CD8-positive, alpha-beta memory T cell (primary cell): ENCODE measurements around the gene IL10. TPM values are rescaled to one million over a fixed set of nuclear protein-coding genes. Genes with fewer than 3 reads are reported as not detected.

Experiments used
- CTCF ChIA-PET: fragments of 350-600 bp; sonication (Branson Sonifier 250); formaldehyde crosslinking; loops from one replicate; lab custom pipeline; 2021; ENCODE audit warnings: antibody characterized with exemption; lab: Charles Lee
- POLR2A ChIA-PET: fragments of 350-600 bp; sonication (Branson Sonifier 250); formaldehyde crosslinking; loops from one replicate; lab custom pipeline; 2021; ENCODE audit warnings: antibody characterized with exemption; lab: Charles Lee
- DNase-seq, 5 donors: peaks; one replicate each; pipeline versions ENCODE4 v3.0.0 to v3.0.0-alpha.2; 2020 to 2022; ENCODE audit warnings: mixed read lengths in 1 of 5
- H3K27ac ChIP-seq: one replicate; pipeline ENCODE4 v1.7.0; 2013; ENCODE audit warnings: low read depth, mild to moderate bottlenecking, low read length, moderate library complexity
- H3K27me3 ChIP-seq: 2 replicates; pipeline ENCODE4 v1.7.0; 2013; ENCODE audit warnings: low read length, mild to moderate bottlenecking; ENCODE audit not compliant: insufficient read depth, poor library complexity, severe bottlenecking
- H3K36me3 ChIP-seq: 2 replicates; pipeline ENCODE4 v1.7.0; 2013; ENCODE audit warnings: mild to moderate bottlenecking, low read length, moderate library complexity; ENCODE audit not compliant: insufficient read depth
- H3K4me1 ChIP-seq: 2 replicates; pipeline ENCODE4 v1.7.0; 2013; ENCODE audit warnings: mild to moderate bottlenecking, low read length, moderate library complexity; ENCODE audit not compliant: insufficient read depth
- H3K4me3 ChIP-seq: 2 replicates; pipeline ENCODE4 v1.7.0; 2013; ENCODE audit warnings: mild to moderate bottlenecking, low read length
- H3K9me3 ChIP-seq: 2 replicates; pipeline ENCODE4 v1.7.0; 2013; ENCODE audit warnings: mild to moderate bottlenecking, low read length
- H3K27ac Mint-ChIP-seq, 8 donors: one replicate each; pipeline ENCODE4 v1.8.0; 2020 to 2021; ENCODE audit warnings: mixed read lengths in 8 of 8, mild to moderate bottlenecking in 6 of 8, inconsistent platforms in 3 of 8, moderate library complexity in 3 of 8
- H3K27me3 Mint-ChIP-seq, 2 donors: one replicate each; pipeline ENCODE4 v1.8.0; 2020 to 2021; ENCODE audit warnings: mixed read lengths in 2 of 2, mild to moderate bottlenecking in 1 of 2, moderate library complexity in 1 of 2
- H3K36me3 Mint-ChIP-seq, 3 donors: one replicate each; pipeline ENCODE4 v1.8.0; 2020 to 2021; ENCODE audit warnings: mixed read lengths in 3 of 3, inconsistent platforms in 1 of 3, mild to moderate bottlenecking in 1 of 3
- H3K4me1 Mint-ChIP-seq, 3 donors: one replicate each; pipeline ENCODE4 v1.8.0; 2020 to 2021; ENCODE audit warnings: mixed read lengths in 3 of 3, inconsistent platforms in 1 of 3, mild to moderate bottlenecking in 1 of 3
- H3K4me3 Mint-ChIP-seq, 7 donors: one replicate each; pipeline ENCODE4 v1.8.0; 2020 to 2021; ENCODE audit warnings: mixed read lengths in 7 of 7, mild to moderate bottlenecking in 6 of 7, moderate library complexity in 4 of 7, inconsistent platforms in 2 of 7
- H3K9me3 Mint-ChIP-seq, 5 donors: one replicate each; pipeline ENCODE4 v1.8.0; 2020 to 2022; ENCODE audit warnings: mixed read lengths in 5 of 5, mild to moderate bottlenecking in 3 of 5, moderate library complexity in 2 of 5, inconsistent platforms in 1 of 5
- polyA plus RNA-seq: library from polyadenylated mRNA; unstranded; fragments of 300-500 nt; fragmentation: Illumina TruSeq; gene quantifications from one replicate; pipeline ENCODE4 v1.2.3, GENCODE V29; 2021
- total RNA-seq, 2 experiments: library from RNA; stranded (reverse); gene quantifications; one replicate each; pipeline ENCODE4 v1.2.3, GENCODE V29; 2021

The IL10 gene
- total and polyA plus RNA-seq, 3 experiments from 2014 or later: 0.33 to 7.6 (median 7.6) TPM

GRCh38 chr1:206793620-206794019, 21.3 kb upstream of the IL10 start:
- Histone ChIP-seq H3K4me3 (no peak overlapping the region), H3K4me1 (peaks cover 46% of the 10 kb centered on the region), H3K27me3 (no peaks in the 10 kb centered on the region), H3K9me3 (no peaks in the 10 kb centered on the region), H3K36me3 (no peaks in the 10 kb centered on the region), H3K27ac (no peak overlapping the region)
- ChIA-PET POLR2A (no interaction called here), CTCF (interaction anchor here (0.8 to 1.3 kb wide), 4 partner anchors 8 to 19 kb away, joined by 3 read pairs; no protein-coding TSS in a partner anchor)
- Mint-ChIP-seq H3K4me1 (peaks cover 35 to 59% (median 47%) of the 10 kb centered on the region in 3 donors), H3K36me3 (no peaks in the 10 kb centered on the region), H3K9me3 (no peaks in the 10 kb centered on the region), H3K27me3 (no peaks in the 10 kb centered on the region), H3K4me3 (no peak overlapping the region), H3K27ac (peak overlapping the region in 4 of 8 donors; percentile 55 to 85 (median 70))
- DNase-seq: no peak

- Histone ChIP-seq H3K36me3 (no peaks in the 10 kb centered on the region), H3K27ac (no peak overlapping the region), H3K4me3 (no peak overlapping the region), H3K4me1 (peaks cover 40% of the 10 kb centered on the region), H3K9me3 (no peaks in the 10 kb centered on the region), H3K27me3 (no peaks in the 10 kb centered on the region)
- H3K27me3 Mint-ChIP-seq: no peaks in the 10 kb centered on the region
- no peaks in the 10 kb centered on the region for H3K9me3 Mint-ChIP-seq
- H3K4me1 Mint-ChIP-seq: peaks cover 31 to 54% (median 43%) of the 10 kb centered on the region in 3 donors
- ChIA-PET POLR2A (no interaction called here), CTCF (interaction anchor here (0.8 to 1.3 kb wide), 4 partner anchors 9 to 23 kb away, joined by 3 read pairs; no protein-coding TSS in a partner anchor)
- peak overlapping the region in 1 of 8 donors; percentile 78 for H3K27ac Mint-ChIP-seq
- DNase-seq: no peak
- no peak overlapping the region for H3K4me3 Mint-ChIP-seq
- H3K36me3 Mint-ChIP-seq: no peaks in the 10 kb centered on the region
Observed at GRCh38 chr1:206792939-206793607, 20.8 kb upstream of the IL10 start.

- Histone ChIP-seq H3K36me3 (no peaks in the 10 kb centered on the region), H3K4me3 (no peak overlapping the region), H3K9me3 (no peaks in the 10 kb centered on the region), H3K27me3 (no peaks in the 10 kb centered on the region), H3K4me1 (peaks cover 51% of the 10 kb centered on the region), H3K27ac (no peak overlapping the region)
- no peak for DNase-seq
- Mint-ChIP-seq H3K27ac (peak overlapping the region in 4 of 8 donors; percentile 38 to 94 (median 60)), H3K4me3 (peak overlapping the region in 4 of 7 donors; percentile 2 to 55 (median 30)), H3K9me3 (no peaks in the 10 kb centered on the region), H3K4me1 (peaks cover 50 to 69% (median 58%) of the 10 kb centered on the region in 3 donors), H3K36me3 (no peaks in the 10 kb centered on the region), H3K27me3 (no peaks in the 10 kb centered on the region)
- ChIA-PET CTCF (no interaction called here), POLR2A (interaction anchor here (0.6 to 1.1 kb wide), 2 partner anchors 13 to 24 kb away, joined by 3 read pairs; no protein-coding TSS in a partner anchor)
Observed at GRCh38 chr1:206790502-206791250, 18.4 kb upstream of the IL10 start.

- POLR2A ChIA-PET: no interaction called here
- no peak for DNase-seq
- Mint-ChIP-seq H3K9me3 (no peaks in the 10 kb centered on the region), H3K4me1 (peaks cover 63 to 71% (median 67%) of the 10 kb centered on the region in 3 donors), H3K4me3 (no peak overlapping the region), H3K27me3 (no peaks in the 10 kb centered on the region), H3K36me3 (no peaks in the 10 kb centered on the region), H3K27ac (peak overlapping the region in 1 of 8 donors; percentile 34)
- Histone ChIP-seq H3K9me3 (no peaks in the 10 kb centered on the region), H3K4me1 (peaks cover 59% of the 10 kb centered on the region), H3K36me3 (no peaks in the 10 kb centered on the region), H3K27ac (no peak overlapping the region), H3K4me3 (no peak overlapping the region), H3K27me3 (no peaks in the 10 kb centered on the region)
- CTCF ChIA-PET: interaction anchor here (0.8 to 1.7 kb wide), 3 partner anchors 19 to 54 kb away, joined by 3 to 4 read pairs (median 3); no protein-coding TSS in a partner anchor
Observed at GRCh38 chr1:206788487-206789050, 16.3 kb upstream of the IL10 start.

GRCh38 chr1:206787891-206788290, 15.6 kb upstream of the IL10 start:
- Mint-ChIP-seq H3K4me1 (peaks cover 68 to 76% (median 71%) of the 10 kb centered on the region in 3 donors), H3K27ac (peak overlapping the region in 2 of 8 donors; percentile 2 to 34), H3K36me3 (no peaks in the 10 kb centered on the region), H3K27me3 (no peaks in the 10 kb centered on the region), H3K4me3 (peak overlapping the region in 1 of 7 donors; percentile 2), H3K9me3 (no peaks in the 10 kb centered on the region)
- DNase-seq: no peak
- Histone ChIP-seq H3K27me3 (no peaks in the 10 kb centered on the region), H3K36me3 (no peaks in the 10 kb centered on the region), H3K27ac (no peak overlapping the region), H3K9me3 (no peaks in the 10 kb centered on the region), H3K4me1 (peaks cover 61% of the 10 kb centered on the region), H3K4me3 (no peak overlapping the region)
- CTCF ChIA-PET: interaction anchor here (1.3 to 2.2 kb wide), 3 partner anchors 10 to 53 kb away, joined by 3 to 7 read pairs (median 4); no protein-coding TSS in a partner anchor
- POLR2A ChIA-PET: interaction anchor here (0.6 to 1.0 kb wide), 2 partner anchors 16 to 346 kb away, joined by 3 read pairs; no protein-coding TSS in a partner anchor

GRCh38 chr1:206786212-206786886, 14.1 kb upstream of the IL10 start:
- peak overlapping the region in 5 of 7 donors; percentile 0 to 42 (median 13) for H3K4me3 Mint-ChIP-seq
- peaks cover 70 to 73% (median 73%) of the 10 kb centered on the region in 3 donors for H3K4me1 Mint-ChIP-seq
- Histone ChIP-seq H3K4me1 (peaks cover 55% of the 10 kb centered on the region), H3K36me3 (no peaks in the 10 kb centered on the region), H3K4me3 (no peak overlapping the region), H3K27ac (no peak overlapping the region), H3K9me3 (no peaks in the 10 kb centered on the region), H3K27me3 (no peaks in the 10 kb centered on the region)
- H3K27me3 Mint-ChIP-seq: no peaks in the 10 kb centered on the region
- no peak for DNase-seq
- H3K9me3 Mint-ChIP-seq: no peaks in the 10 kb centered on the region
- H3K36me3 Mint-ChIP-seq: no peaks in the 10 kb centered on the region
- ChIA-PET CTCF (interaction anchor here (1.0 to 2.2 kb wide), 6 partner anchors 9 to 123 kb away, joined by 3 to 7 read pairs (median 4); partner anchors contain the start of gene IL19), POLR2A (interaction anchor here (0.8 kb wide), 1 partner anchor 9 kb away, joined by 11 read pairs; no protein-coding TSS in a partner anchor)
- peak overlapping the region in 6 of 8 donors; percentile 17 to 89 (median 29) for H3K27ac Mint-ChIP-seq

GRCh38 chr1:206785182-206785765, 13.0 kb upstream of the IL10 start:
- Mint-ChIP-seq H3K27ac (peak overlapping the region in 7 of 8 donors; percentile 61 to 95 (median 91)), H3K27me3 (no peaks in the 10 kb centered on the region), H3K9me3 (no peaks in the 10 kb centered on the region), H3K4me3 (peak overlapping the region in 5 of 7 donors; percentile 15 to 79 (median 64)), H3K36me3 (no peaks in the 10 kb centered on the region), H3K4me1 (peaks cover 63 to 66% (median 64%) of the 10 kb centered on the region in 3 donors)
- ChIA-PET POLR2A (interaction anchor here (0.5 kb wide), 1 partner anchor 43 kb away, joined by 4 read pairs; no protein-coding TSS in a partner anchor), CTCF (interaction anchor here (1.0 kb wide), 1 partner anchor 13 kb away, joined by 5 read pairs; no protein-coding TSS in a partner anchor)
- H3K36me3 ChIP-seq: no peaks in the 10 kb centered on the region
- DNase-seq: no peak
- H3K4me3 ChIP-seq: no peak overlapping the region
- peaks cover 47% of the 10 kb centered on the region for H3K4me1 ChIP-seq
- no peaks in the 10 kb centered on the region for H3K9me3 ChIP-seq
- no peaks in the 10 kb centered on the region for H3K27me3 ChIP-seq
- no peak overlapping the region for H3K27ac ChIP-seq
